GM18526 (cell line): Measurements from ENCODE around the gene TMEM267.

Experiments used
- POLR2A ChIP-seq: IDR thresholded peaks from 3 replicates; pipeline ENCODE4 v1.6.1; 2011; ENCODE audit not compliant: insufficient read length; ENCODE audit errors: extremely low read depth

TMEM267 gene, protein sequence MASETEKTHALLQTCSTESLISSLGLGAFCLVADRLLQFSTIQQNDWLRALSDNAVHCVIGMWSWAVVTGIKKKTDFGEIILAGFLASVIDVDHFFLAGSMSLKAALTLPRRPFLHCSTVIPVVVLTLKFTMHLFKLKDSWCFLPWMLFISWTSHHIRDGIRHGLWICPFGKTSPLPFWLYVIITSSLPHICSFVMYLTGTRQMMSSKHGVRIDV

DNA sequence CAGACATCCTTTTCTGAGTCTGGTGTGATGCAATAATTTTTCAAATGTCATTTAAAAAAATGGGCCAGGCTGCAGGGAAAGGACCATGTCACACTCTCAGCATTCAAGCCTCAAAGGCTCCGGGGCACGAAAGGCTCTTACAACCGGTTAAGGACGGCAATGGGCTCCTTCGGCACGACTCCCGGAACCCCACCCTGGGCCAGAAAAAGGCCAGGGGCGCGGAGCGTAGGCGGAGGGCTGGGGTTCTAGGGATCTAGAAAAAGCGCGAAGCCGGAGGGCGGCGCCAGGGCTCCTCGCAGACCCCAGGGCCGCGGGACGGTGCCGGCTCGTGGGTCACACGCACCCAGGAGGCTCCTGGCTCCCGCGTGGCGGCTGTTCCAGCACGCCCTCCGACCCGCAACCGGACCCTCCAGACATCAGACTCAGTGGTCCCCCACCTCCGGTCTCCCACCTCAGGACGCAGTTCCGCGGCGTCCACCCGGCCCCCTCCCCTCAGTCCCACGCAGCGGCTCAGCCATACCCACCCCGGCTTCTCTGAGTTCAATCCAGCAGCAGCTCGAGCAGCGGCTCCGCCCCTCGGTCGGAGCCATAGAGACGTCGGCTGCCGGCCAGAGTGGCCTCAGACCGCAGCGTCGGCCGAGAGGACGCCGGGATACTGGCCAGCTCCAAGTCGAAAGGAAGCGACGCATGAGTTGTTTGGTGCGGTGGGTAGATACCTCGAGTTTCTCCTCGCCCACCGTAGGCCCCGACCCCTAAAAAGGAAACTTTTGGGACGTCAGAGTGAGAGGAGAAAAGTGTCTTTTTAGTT is at the start of gene TMEM267:
Gene TMEM267 (minus strand): TSS at position 568 of the 808 bp plus-strand sequence. CDS start 29,896 bp downstream, outside the sequence.
- TF ChIP-seq POLR2A = peak; percentile 84

DNA sequence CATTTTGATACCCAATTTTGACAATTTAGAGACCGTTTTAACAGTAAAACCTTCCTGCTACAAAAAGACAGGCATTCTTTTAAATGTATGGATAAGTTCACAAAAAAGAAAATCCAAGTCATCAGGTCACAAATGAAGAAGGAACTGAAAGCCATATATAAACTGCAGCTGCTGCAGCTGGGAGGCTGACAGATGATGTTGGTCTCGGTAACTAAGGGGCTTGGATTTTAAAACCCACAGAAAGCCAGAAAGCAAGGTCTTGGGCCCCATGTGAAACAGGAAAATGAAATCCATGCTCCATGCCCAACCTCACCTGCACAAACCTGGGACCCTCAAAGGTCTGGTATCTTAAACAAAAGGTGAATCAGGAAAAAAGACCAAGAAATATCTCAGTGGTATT is 47.0 kb upstream of the TMEM267 start:
- TF ChIP-seq POLR2A = no peak

DNA sequence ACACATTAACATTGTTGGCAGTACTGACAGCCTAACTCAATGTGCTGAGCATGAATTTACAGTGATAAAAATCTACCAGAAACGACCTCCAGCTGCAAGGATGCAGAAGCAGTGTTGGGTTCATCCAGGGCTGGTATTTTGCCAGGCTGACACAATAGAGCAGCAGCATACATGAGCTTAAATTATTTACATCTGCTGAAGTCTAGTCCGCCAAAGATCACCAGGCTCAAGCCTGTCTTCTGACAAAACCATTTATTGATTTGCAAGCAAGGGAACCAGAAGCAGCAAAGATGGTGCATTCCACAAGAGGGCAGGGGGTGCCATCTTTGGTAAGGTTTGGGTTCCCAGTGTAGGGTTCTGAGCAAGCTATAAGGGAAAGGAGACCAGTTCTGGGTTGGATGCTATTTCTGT is 40.0 kb upstream of the TMEM267 start:
- no peak for TF ChIP-seq POLR2A

DNA sequence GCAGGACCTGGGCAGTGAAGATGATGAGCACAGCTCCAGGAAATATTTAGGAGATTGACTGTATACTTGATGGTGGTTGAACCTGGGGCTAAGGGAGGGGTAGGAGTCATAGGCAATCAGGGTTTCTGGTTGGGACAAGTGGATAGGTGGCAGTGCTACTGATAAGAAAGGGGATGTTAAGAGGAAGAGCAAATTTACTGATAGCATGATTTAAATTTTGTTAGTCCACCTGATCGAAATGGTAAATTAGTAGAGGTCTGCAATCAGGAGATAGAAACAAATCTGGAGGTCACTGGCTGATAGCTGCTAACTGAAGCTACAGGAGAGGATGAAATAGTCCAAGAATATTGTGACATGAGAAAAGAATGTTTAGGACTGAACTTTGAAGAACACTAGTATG is 37.0 kb upstream of the TMEM267 start:
- TF ChIP-seq POLR2A = no peak

DNA sequence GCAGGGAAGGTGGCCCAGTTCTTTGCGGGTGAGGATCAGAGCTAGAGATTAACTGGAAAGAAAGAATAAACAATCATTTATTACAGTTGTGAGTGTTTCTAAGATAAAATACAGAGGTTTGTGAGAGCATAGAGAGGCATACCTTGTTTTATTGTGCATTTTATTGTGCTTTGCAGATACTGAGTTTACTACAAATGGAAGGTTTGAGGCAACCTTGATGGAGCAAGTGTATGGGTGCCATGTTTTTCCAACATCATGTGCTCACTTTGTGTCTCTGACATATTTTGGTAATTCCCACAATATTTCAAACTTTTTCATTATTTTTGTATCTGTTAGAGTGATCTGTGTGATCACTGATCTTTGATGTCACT is 32.0 kb upstream of the TMEM267 start:
- no peak for TF ChIP-seq POLR2A

DNA sequence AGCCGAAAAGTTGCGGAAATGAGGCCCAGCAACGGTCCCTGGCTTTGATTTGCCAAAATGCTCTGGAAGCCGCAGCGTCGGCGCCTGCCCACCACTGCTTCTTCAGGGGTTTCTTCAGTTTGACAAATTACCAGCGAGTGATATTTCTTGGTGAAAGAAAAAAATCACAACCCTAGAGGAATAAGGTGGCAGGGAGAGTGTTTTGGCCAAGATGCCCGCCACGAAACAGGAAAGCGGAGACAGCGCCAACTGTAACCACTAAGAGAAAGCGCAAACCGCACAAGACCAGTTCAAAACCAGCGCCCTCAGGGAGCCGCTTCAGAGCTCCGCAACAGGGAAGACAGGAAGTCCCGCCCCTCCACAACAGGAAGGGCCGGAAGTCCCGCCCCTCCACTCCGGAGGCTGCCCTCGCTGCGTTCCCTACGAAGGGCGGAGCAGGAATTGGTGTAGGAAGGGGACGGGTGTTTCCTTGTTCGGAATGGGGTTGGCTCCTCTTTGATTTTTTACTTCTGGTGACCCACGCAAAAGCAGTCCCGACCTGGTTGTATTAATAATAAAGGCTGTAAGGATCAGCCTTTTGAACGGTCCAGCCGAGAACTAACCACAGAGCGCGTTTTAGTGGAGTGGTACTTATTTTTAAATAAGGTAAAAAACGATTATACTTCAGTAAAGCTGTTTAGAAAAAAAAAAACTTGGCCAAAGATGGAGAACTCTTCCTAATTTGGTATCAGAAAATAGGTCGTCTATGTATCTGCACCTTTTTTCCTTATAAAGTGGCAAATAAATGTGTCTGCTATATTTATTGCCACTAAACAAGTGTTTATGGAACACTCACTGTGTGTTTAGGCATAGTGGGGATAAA is 31.4 kb upstream of the TMEM267 start, which contains the start of gene C5orf34:
Gene C5orf34 (minus strand): TSS at position 333 of the 862 bp plus-strand sequence. CDS start 5,809 bp downstream, outside the sequence.
- peak; percentile 76 for TF ChIP-seq POLR2A

DNA sequence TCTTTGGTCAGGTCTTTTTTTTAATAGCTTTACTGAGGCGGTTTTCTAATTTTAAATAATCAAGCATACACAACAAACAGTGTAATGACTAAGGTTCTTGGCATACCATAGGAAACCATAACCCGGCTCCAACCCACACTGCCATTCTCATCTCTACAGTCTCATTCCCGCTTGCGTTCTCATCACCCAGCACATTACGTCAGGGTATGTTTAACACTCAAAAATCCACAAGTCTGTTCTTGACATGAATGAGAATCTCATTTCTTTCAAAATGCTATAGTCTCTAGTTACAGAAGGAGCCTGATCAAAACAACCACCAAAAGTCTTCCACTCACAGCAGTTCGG is 30.8 kb upstream of the TMEM267 start:
- no peak for TF ChIP-seq POLR2A

DNA sequence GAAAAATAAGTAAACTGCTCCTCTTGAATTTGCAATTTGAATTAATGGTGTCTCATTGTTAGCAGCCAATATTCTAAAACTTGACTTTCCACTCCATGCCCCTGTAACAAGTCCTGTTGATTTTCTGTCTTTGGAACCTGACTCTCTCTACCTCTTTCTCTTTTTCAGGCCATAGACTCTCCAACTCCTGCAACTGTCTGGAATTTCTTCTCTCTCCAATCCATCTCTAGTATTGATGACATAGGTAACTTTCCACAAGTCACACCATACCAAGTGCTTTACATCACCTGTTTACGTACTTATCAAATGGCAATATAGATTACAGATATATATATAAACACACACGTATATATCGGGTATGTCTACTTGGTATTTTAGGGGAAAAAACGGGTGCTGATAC is 30.4 kb upstream of the TMEM267 start:
- TF ChIP-seq POLR2A = no peak

DNA sequence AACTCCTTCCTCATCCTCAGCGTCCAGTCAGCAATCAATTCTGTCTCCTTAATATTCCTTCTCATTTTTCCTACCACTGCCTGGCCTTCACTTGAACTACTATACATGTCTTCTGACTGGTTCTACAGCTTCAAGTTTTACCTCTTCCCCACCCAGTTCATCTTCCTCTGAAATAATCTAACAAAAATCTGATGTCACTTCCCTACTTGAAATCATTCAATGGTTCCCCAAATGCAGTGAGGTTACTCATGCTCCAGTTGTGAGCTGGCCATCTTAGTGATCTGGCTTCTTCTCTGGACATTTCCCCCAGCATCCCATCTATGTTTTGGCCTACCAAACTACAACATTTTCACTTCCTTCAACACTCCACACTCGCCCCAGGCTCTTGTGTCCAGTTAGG is 14.9 kb upstream of the TMEM267 start:
- no peak for TF ChIP-seq POLR2A

DNA sequence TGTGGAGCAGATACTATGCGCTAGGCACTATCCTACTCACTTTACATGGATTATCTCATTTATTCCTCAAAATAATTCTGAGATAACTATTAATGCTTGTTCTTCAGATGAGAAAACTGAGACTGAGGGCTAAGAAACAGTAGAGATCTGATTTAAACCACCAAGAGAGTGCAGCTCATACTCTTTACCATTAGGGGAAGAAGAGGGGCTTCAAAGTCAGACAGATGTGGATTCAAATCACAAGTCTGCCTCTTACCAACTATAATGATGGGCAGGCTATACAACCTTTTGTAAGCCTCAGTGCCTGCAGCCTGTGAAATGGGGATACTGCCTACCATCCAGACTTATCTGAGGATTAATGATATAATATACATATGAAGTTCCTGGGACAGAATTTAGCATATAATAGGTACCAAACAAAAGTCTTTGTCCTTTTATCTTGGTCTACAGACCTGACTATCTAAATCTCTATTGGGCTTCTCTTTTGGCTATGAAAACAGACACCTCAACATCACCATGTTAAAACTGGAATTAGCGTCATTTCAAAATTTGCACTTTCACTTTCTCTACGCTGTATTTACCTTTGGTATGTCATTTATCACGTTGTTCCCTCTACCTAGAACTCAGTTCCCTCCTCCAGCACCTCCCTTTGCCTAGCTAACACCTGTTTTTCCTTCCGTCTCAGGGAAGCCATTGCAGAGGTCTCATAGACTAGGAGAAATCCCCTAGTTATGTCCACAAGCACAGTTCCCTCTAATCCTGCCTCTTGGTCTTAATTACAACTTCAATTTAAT is 13.8 kb upstream of the TMEM267 start:
- no peak for TF ChIP-seq POLR2A

DNA sequence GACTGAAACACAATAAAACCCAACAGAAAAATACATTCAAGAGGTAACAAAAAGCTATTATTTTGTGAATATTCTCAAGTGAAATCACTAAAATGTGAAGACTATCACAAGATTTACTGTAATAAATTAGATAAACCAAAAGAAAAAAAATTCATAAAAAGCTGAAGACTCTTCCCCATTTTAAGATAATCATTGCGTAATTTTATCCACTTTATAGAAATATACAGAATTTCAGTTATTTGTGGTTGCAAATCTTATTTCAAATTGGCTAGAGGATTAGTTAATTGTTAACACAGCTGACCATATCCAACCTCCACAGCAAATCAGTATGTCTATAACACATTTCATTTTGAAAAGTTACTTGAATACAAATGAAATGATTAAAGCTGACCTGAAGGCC is 7.7 kb upstream of the TMEM267 start:
- no peak for TF ChIP-seq POLR2A

DNA sequence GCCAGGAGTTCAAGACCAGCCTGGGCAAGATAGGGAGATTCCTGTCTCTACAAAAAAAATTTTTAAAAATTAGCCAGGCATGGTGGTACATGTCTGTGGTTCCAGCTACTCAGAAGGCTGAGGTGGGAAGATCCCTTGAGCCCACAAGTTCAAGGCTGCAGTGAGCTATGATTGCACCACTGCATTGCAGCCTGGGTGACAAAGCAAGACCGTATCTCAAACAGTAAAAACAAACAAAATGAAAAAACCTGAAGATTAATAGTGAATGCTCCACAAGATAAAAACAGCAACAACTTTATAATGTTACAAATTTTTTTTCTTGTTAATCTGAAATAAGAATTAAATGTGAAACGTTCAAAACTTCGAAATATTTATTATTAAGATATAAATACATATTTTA is 2.7 kb upstream of the TMEM267 start:
- TF ChIP-seq POLR2A = no peak

DNA sequence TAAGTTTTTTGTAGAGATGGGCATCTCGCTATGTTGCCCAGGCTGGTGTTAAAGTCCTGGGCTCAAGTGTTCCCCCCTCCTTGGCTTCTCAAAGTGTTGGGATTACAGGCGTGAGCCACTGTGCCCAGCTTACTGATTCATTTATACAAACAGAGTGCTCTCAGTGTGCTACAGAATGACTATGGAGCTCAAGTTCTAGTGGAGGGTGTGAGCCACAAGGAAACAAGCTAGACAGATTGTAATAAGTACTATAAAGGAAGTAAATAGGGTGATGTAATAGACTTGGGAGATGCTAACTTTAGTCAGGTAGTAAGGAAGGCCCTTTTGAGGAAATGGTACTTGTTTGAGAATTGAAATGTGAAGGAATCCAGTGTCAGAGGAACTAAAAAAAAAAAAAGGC is 1.7 kb upstream of the TMEM267 start:
- TF ChIP-seq POLR2A = no peak

DNA sequence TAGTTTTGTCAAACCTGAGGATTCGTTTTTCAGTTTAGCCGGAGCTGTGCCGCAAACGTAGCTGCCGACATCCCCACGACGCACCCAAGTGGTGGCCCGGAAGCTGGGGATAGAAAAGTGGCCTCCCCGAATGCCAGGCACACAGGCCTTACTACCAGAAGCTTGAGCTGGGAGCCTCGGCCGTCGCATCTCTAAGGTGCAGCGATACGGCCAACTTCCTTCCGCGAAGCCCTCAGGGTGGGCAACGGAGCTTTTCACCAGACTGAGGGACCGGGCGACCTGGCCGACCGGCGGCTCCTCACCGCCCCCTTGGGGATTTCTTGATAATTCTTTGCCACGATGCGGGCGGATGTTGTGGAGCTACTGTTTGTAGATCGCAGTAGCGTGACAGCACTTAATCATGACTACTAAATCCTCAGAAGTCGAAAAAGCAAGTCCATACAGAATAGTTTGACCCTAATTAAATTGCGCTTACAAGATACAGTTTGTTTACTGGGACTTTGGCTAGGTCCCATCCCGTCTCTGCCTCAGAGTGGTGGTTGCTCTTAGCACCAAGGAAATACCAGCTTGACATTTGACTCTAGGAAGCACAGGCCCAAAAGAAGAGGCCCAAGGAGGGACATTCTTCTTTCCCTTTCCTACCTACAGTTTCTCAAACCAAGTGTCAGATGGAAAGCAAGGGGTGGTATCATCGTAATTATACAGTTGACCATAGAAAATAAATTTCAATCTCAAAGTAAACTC is 613 bp upstream of the TMEM267 start:
- no peak for TF ChIP-seq POLR2A
